ENCODE data around the gene MCAM.

Gene MCAM

GRCh38 chr11:119332111-119332765 is 15.3 kb upstream of the MCAM start:
- no peak for DNase-seq (ENCODE audit: low read depth in 3 of 3, low spot score in 1 of 3)

GRCh38 chr11:119330237-119330636 is 13.3 kb upstream of the MCAM start:
- DNase-seq (ENCODE audit: low read depth in 3 of 3, low spot score in 1 of 3) = no peak

- no peak for DNase-seq (ENCODE audit: low read depth in 3 of 3, low spot score in 1 of 3)
Measured at GRCh38 chr11:119329320-119329719, 12.4 kb upstream of the MCAM start.

- DNase-seq (ENCODE audit: low read depth in 3 of 3, low spot score in 1 of 3) = no peak
Measured at GRCh38 chr11:119324189-119324588, 7.3 kb upstream of the MCAM start.

- peak in 2 of 3 donors; percentile 62 to 67 for DNase-seq (ENCODE audit: low read depth in 3 of 3, low spot score in 1 of 3)
Measured at GRCh38 chr11:119323532-119324033, 6.7 kb upstream of the MCAM start.

GRCh38 chr11:119322921-119323531 is 6.1 kb upstream of the MCAM start:
- no peak for DNase-seq (ENCODE audit: low read depth in 3 of 3, low spot score in 1 of 3)

- DNase-seq (ENCODE audit: low read depth in 3 of 3, low spot score in 1 of 3) = no peak
Measured at GRCh38 chr11:119322360-119322739, 5.4 kb upstream of the MCAM start.

- DNase-seq (ENCODE audit: low read depth in 3 of 3, low spot score in 1 of 3) = no peak
Measured at GRCh38 chr11:119320776-119321524, 4.0 kb upstream of the MCAM start.

- DNase-seq (ENCODE audit: low read depth in 3 of 3, low spot score in 1 of 3) = no peak
Measured at GRCh38 chr11:119320240-119320775, 3.4 kb upstream of the MCAM start.

GRCh38 chr11:119319700-119320239 is 2.8 kb upstream of the MCAM start:
- no peak for DNase-seq (ENCODE audit: low read depth in 3 of 3, low spot score in 1 of 3)

- DNase-seq (ENCODE audit: low read depth in 3 of 3, low spot score in 1 of 3) = no peak
Measured at GRCh38 chr11:119319136-119319699, 2.3 kb upstream of the MCAM start.

GRCh38 chr11:119318240-119319135 is 1.6 kb upstream of the MCAM start:
- DNase-seq (ENCODE audit: low read depth in 3 of 3, low spot score in 1 of 3) = no peak

- no peak for DNase-seq (ENCODE audit: low read depth in 3 of 3, low spot score in 1 of 3)
Measured at GRCh38 chr11:119317592-119318239, 786 bp upstream of the MCAM start.

- DNase-seq (ENCODE audit: low read depth in 3 of 3, low spot score in 1 of 3) = no peak
Measured at GRCh38 chr11:119316016-119316728, 758 bp downstream of the MCAM start.

GRCh38 chr11:119315131-119316015 is 1.6 kb downstream of the MCAM start:
- no peak for DNase-seq (ENCODE audit: low read depth in 3 of 3, low spot score in 1 of 3)

- DNase-seq (ENCODE audit: low read depth in 3 of 3, low spot score in 1 of 3) = no peak
Measured at GRCh38 chr11:119314726-119315125, 2.2 kb downstream of the MCAM start.

GRCh38 chr11:119310682-119311052 is 6.3 kb downstream of the MCAM start:
- no peak for DNase-seq (ENCODE audit: low read depth in 3 of 3, low spot score in 1 of 3)

Measured in stimulated activated CD4-positive, alpha-beta T cell treated with anti-CD3 and anti-CD28 coated beads, TNF-alpha, amount 100 ng/mL, for 1 hour (primary cell).